Activated naive CD4-positive, alpha-beta T cell treated with anti-CD3 and anti-CD28 coated beads, Interleukin-2, amount 50 U/mL, for 72 hours (primary cell): ENCODE measurements around the gene TMEM81. TPM values are rescaled to one million over a fixed set of nuclear protein-coding genes. Genes with fewer than 3 reads are reported as not detected.

Experiments used
- ATAC-seq, 2 donors: fragments of 150-1000 bp; cut with Tn5 transposase; 2 replicates each; pipeline ENCODE4 v1.10.0; 2021; ENCODE audit warnings: mild to moderate bottlenecking in 2 of 2, moderate library complexity in 2 of 2
- DNase-seq, 2 donors: peaks; one replicate each; pipeline ENCODE4 v3.0.0; 2021 to 2022; ENCODE audit warnings: low spot score in 2 of 2
- H3K27ac Mint-ChIP-seq, 2 donors: one replicate each; pipeline ENCODE4 v1.8.0; 2022; ENCODE audit warnings: mild to moderate bottlenecking in 2 of 2, mixed read lengths in 2 of 2
- H3K36me3 Mint-ChIP-seq, 2 donors: one replicate each; pipeline ENCODE4 v1.8.0; 2022; ENCODE audit warnings: mixed read lengths in 2 of 2
- H3K9me3 Mint-ChIP-seq, 2 donors: one replicate each; pipeline ENCODE4 v1.8.0; 2022; ENCODE audit warnings: mixed read lengths in 2 of 2
- total RNA-seq, 2 donors: library from RNA; stranded (reverse); gene quantifications; one replicate each; pipeline ENCODE4 v1.2.3, GENCODE V29; 2022

TMEM81 gene
- total RNA-seq, 2 donors from 2014 or later: 4.1 to 6.0 TPM

DNA sequence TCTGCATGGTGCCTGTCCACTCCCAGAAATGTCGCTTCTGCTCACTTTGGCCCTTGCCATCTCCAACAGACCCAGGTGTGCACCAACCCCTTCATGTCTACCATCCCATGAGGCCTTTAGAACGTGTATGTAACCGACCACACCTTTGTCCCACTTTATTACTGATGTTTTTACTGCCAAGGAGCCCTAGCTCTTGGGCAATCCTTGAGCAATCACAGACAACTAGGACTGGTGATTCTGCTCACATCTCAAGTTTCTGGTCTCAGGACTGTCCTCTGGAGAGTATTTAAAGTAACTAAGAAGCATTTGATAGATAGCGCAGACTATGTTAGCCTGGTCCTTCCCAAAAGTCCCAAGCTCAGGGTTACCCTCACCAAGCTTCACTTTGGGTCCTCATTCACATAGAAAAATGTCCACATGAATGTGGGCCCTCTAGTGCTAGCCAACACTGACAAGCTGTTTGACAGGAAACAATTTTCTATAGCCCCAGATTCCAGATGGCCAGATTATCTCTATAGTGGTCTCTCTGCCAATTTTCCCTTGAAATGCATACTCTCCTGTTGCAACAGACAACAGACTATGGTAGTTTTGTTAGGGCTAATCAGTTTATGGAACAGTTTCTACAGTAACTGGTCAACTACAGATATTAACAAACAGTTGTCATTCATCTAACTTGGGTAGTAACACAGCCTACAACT lies 6.9 kb upstream of the TMEM81 start:
- ATAC-seq: no peak
- H3K36me3 Mint-ChIP-seq: peaks cover 0 to 7% of the 10 kb centered on the region in 2 donors
- H3K27ac Mint-ChIP-seq: peak overlapping the region in 1 of 2 donors; percentile 61

DNA sequence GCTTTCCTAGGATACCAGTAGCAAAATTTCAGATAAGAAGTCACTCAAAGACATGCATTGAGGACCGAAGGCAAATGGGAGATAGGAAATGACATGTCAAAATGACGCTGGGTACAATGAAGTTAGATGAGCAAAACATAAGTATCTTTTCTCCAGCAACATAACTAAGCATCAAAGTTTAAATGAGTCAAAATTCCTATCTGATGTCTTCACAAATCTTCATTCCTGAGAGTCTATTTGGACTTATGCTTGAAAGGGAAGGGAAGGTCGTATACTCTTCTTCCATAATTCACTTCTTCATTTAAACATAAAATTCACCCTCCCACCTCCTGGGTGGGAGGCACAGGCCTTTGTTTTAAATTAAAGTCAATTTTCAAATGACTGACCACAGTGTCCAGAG lies 4.1 kb upstream of the TMEM81 start:
- ATAC-seq (no peak), DNase-seq (no peak)
- Mint-ChIP-seq H3K27ac (peak overlapping the region in 1 of 2 donors; percentile 77), H3K36me3 (peaks cover 7 to 21% of the 10 kb centered on the region in 2 donors), H3K9me3 (no peaks in the 10 kb centered on the region)

More for the DNA sequence above, 6.9 kb upstream of the TMEM81 start:
- H3K9me3 Mint-ChIP-seq: no peaks in the 10 kb centered on the region
- DNase-seq: no peak

DNA sequence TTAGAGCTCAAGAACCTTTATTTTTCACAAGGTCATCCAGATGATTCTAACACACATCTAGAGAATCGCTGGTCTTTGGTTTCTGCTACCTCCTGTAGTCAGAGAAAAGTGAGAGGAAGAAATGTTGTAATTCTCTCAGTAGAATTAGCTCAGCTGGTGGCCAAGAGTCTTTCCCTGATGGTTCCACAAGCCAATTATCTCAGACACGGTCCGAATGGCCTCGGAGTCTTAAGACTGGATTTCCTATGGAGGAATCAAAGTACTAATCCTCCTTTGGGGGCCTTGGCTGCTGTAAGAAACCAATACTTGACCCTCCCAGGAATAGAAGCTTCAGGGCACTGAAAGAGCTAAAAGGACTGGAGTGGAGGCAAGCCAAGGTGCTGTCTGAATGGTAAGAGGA lies 1.8 kb downstream of the TMEM81 start:
- Mint-ChIP-seq H3K9me3 (no peaks in the 10 kb centered on the region), H3K36me3 (peaks cover 7 to 13% of the 10 kb centered on the region in 2 donors), H3K27ac (no peak overlapping the region)
- DNase-seq: no peak
- no peak for ATAC-seq

DNA sequence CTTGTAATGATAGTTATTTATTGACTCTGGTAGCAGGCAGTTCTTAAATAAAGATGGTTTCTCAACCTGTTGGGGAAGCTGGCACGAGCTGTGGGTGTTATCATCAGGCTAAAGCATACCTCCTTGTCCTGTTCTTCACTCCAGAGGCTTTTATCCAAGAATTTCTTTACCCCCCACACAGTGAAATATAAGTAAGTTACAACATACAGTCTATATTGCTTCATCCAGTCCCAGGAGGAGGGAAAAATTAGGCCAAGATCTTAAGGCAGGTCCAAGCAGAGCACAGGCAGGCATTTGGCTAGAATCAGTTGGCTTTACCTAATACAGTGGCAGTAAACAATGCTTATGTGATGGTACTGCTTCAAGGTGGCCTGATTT lies 6.3 kb downstream of the TMEM81 start:
- Mint-ChIP-seq H3K27ac (no peak overlapping the region), H3K9me3 (no peaks in the 10 kb centered on the region), H3K36me3 (no peaks in the 10 kb centered on the region)
- no peak for DNase-seq
- no peak for ATAC-seq

DNA sequence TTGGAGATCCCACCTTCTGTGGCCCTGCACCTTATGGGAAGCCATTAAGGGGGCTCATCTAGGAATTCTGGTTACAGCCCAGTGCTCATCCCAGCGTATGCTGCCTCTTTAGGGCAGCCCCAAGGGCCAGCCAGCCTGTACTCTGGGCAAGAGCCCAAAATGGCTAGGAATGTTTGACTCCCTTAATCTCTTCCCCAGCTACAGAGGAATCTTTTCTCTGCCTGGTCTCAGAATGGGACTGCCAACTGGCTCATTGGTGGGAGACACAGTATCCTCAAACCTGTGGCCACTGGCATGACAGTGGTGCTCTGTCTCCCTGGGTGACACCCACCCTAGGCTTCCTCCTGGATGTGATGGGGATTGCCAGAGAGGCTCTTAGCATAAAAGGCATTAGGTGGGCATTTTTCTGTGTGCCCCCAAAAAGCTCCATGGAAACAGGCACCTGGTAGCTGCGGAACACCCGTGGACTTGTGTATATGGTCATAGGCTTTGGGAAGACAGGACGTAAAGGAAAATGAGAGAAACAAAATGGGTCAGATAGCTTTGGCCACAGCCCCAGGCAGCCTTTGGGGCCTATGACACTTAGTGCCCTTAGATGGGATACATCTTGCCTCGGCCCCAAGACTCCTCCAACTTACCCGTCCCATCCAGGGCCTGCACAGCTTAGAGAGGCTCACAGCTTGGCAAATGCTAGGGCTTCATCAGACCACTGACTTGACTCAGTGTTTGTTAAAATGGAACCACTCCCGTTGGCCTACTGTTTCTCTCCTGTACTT lies 6.9 kb downstream of the TMEM81 start:
- ATAC-seq (no peak), DNase-seq (no peak)
- Mint-ChIP-seq H3K36me3 (no peaks in the 10 kb centered on the region), H3K9me3 (no peaks in the 10 kb centered on the region), H3K27ac (no peak overlapping the region)

DNA sequence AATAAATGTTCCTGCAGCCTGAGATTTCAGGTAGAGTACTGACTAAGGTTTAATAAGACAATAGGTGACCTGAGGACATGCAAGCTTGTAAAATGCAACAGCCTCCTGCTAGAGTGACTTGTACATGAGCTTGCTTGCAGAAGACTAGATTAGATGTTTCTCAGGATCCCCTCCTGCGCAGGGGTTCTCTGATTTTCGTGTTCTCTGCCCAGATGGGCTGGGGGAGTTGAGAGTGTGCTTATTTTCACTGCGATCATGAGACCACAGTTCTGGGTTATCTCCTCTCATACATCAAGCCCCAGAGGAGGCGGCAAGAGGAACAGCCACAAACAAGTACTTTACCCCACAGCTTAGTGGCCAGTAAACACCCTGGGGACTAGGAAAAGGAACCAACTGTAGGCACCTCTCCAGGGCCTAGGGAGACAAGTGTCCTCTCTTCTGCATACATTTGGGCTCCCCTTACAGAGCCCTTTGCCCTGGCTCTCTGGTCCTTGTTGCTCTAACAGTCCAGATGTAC lies 8.0 kb downstream of the TMEM81 start:
- ATAC-seq: no peak

DNA sequence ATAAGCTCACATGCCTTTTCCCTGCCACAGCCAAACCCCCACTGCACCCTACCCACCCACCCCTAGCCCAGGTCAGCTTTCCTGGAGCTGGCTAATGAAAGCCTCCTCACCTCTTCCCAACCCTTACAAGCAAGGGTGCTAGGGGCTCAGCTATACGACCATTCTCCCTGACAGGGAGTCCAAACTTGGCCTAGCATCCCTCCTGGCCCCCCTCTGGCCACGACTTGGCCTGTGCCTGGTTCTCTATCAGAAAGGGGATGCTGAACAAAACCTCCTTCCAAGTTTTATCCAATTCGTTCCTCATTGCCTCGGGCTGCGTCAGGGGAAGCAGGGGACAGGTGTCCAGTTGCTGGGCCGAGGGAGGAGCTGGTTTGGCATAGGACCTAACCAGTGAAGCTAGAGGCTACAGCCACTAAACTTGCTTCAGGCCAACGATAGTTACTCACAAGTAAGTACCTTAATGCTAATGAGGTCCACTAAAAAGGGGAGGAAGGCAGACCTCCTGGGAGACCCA lies 8.6 kb downstream of the TMEM81 start:
- Mint-ChIP-seq H3K9me3 (no peaks in the 10 kb centered on the region), H3K36me3 (no peaks in the 10 kb centered on the region), H3K27ac (no peak overlapping the region)
- DNase-seq (no peak), ATAC-seq (no peak)

More for the DNA sequence above, 8.0 kb downstream of the TMEM81 start:
- Mint-ChIP-seq H3K36me3 (no peaks in the 10 kb centered on the region), H3K27ac (no peak overlapping the region), H3K9me3 (no peaks in the 10 kb centered on the region)
- DNase-seq: no peak

DNA sequence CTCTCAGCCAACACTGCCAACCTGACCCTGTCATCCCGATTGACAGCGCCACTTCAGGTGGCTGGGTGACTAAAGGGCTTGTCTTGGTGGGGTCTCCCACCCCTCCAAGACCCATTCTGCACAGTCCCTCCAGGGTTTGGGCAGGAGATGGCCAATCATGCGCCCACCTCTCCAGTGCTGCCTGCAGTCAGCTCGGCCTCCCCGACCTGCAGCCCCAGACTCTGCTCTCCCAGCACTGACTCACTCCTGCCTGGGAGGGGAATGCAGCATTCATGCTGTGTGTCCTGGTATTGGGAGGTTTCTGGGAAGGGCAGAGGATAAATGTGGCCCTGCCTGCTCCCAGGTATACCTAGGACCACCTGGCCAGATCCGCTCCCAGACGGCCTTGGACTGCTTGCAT lies 9.7 kb downstream of the TMEM81 start:
- Mint-ChIP-seq H3K27ac (peak overlapping the region in 1 of 2 donors; percentile 84), H3K36me3 (no peaks in the 10 kb centered on the region), H3K9me3 (no peaks in the 10 kb centered on the region)
- DNase-seq (no peak), ATAC-seq (no peak)

DNA sequence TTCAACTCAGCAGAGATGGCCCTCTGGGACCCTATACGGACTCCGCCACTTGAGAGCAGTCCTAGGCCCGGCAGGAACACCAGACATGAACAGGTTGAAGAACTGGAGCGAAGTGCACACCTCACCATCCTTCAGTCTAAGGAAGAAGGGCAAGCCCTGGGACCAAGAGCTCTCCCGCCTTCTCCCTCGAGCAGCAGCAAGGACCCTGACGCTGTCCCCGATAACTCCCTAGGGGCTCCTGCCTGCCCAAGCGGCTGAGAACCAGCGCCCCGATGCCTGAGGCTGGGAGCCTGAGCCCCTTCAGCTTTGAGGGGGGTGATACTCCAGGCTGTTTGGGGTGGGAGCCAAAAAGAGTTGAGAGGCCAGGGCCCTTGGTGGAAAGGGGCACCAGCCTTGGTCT lies 10.2 kb downstream of the TMEM81 start:
- Mint-ChIP-seq H3K9me3 (no peaks in the 10 kb centered on the region), H3K27ac (no peak overlapping the region), H3K36me3 (no peaks in the 10 kb centered on the region)
- DNase-seq: no peak
- no peak for ATAC-seq

DNA sequence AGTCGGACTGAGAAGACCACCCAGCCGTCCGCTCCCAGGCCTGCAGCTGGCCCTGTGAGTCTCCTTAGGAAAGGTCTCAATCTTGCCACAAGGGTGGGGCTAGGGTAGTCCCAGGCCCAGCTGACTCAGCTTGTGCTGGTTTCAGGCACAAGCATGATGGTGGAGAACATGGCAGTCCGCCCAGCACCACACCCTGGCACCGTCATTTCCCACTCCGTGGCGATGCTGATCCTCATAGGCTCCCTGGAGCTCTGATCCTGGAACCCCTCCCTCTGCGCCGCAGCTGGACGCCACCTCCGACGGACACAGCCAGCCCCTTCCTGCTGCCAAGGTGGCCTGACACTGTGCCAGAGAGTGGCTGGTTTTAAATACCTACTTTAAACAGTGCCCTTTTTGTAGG lies 10.7 kb downstream of the TMEM81 start:
- Mint-ChIP-seq H3K36me3 (no peaks in the 10 kb centered on the region), H3K27ac (no peak overlapping the region), H3K9me3 (no peaks in the 10 kb centered on the region)
- ATAC-seq (no peak), DNase-seq (no peak)

DNA sequence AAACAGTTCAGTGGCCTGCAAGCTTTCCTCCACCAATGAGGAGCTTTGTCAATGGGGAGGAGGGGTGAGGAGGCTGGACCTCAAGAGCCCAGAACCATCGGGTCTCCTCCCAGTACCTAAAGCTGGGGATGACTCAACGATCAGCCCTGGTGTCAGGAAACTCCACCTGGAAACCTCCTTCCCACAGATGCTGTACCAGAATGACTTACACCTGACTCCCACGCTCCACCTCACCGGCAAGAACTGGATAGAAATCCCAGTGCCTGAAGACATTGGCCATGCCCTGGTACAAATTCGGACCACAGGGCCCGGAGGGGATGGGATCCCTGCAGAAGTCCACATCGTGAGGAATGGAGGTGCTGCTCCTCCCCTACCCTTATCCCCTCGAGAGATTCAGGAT lies 11.4 kb downstream of the TMEM81 start:
- no peak for DNase-seq
- H3K27ac Mint-ChIP-seq: no peak overlapping the region
- no peaks in the 10 kb centered on the region for H3K36me3 Mint-ChIP-seq
- no peak for ATAC-seq
- no peaks in the 10 kb centered on the region for H3K9me3 Mint-ChIP-seq

DNA sequence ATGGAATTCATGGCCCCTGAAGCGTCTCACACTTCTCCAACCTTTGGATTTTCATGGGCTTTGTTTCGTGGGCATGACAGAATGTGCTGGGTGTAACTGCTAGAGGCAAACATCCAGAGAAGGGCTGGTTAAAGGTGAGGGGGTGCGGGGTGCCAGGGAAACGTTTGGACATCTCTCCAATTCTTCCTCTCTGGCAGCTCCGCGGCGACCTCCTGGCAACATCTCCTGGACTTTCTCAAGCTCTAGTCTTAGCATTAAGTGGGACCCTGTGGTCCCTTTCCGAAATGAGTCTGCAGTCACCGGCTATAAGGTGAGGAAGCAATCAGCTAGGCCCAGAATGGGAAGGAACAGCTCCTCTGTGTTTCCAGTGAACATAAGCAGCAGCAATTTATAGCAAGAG lies 12.0 kb downstream of the TMEM81 start:
- Mint-ChIP-seq H3K27ac (no peak overlapping the region), H3K36me3 (no peaks in the 10 kb centered on the region), H3K9me3 (no peaks in the 10 kb centered on the region)
- DNase-seq (no peak), ATAC-seq (no peak)

DNA sequence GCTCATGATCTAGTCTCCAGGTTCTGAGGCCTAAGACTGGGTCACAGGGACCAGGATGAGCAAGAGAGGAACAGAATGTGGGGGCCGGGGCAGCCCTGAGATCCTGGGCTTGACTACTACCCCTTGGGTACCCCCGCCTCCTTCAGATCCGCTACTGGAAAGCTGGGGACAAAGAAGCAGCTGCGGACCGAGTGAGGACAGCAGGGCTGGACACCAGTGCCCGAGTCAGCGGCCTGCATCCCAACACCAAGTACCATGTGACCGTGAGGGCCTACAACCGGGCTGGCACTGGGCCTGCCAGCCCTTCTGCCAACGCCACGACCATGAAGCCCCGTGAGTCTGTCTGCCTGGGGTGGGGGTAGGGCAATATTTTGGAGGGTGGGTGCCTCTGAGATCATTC lies 12.5 kb downstream of the TMEM81 start:
- ATAC-seq (no peak), DNase-seq (no peak)
- H3K27ac Mint-ChIP-seq: no peak overlapping the region
- no peaks in the 10 kb centered on the region for H3K9me3 Mint-ChIP-seq
- no peaks in the 10 kb centered on the region for H3K36me3 Mint-ChIP-seq

DNA sequence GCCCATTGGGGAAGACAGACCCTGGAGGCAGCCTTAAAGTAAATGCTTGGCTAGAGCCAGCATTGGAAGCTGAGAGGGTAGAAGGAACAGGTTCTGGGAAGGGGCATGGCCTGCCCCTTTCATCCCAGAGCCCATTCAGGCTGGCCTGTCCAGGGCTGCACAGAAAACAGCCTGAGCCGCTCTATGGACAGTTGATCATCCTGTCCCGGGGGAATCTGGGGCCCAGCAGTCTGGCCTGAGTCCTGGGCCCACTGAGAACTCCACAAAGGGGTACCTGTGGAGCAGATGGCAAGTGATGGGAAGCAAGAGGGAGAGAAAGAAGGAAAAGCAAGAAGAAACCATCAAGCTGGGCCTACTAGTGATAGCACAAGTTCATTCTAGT lies 13.2 kb downstream of the TMEM81 start:
- no peaks in the 10 kb centered on the region for H3K36me3 Mint-ChIP-seq
- peak overlapping the region in 1 of 2 donors; percentile 91 for H3K27ac Mint-ChIP-seq
- no peaks in the 10 kb centered on the region for H3K9me3 Mint-ChIP-seq
- ATAC-seq: no peak
- no peak for DNase-seq

DNA sequence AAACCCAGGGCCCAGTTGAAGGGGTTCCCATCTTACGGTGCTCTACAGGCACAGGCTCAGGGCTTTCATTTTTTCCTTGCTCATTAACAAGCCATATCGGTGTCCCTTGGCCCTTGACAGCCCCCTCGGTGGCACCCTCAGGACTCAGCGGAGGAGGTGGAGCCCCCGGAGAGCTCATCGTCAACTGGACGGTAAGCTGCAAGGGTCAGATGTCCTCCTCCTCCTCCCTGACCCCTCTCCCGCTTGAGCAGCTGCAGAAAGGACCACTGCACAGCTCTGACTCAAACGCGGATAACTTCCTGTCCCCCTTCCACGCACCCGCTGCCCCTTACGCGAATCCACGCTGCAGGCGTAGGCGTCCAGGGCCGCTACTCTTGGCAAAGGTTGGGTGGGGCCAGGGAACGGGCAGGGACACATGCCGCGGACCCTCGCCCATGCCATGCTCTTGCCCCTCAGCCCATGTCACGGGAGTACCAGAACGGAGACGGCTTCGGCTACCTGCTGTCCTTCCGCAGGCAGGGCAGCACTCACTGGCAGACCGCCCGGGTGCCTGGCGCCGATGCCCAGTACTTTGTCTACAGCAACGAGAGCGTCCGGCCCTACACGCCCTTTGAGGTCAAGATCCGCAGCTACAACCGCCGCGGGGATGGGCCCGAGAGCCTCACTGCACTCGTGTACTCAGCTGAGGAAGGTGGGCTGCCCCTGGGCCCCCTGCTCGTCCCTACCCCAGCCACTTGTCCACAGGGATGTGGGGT lies 14.7 kb downstream of the TMEM81 start:
- Mint-ChIP-seq H3K36me3 (no peaks in the 10 kb centered on the region), H3K27ac (no peak overlapping the region), H3K9me3 (no peaks in the 10 kb centered on the region)
- ATAC-seq (no peak), DNase-seq (no peak)

DNA sequence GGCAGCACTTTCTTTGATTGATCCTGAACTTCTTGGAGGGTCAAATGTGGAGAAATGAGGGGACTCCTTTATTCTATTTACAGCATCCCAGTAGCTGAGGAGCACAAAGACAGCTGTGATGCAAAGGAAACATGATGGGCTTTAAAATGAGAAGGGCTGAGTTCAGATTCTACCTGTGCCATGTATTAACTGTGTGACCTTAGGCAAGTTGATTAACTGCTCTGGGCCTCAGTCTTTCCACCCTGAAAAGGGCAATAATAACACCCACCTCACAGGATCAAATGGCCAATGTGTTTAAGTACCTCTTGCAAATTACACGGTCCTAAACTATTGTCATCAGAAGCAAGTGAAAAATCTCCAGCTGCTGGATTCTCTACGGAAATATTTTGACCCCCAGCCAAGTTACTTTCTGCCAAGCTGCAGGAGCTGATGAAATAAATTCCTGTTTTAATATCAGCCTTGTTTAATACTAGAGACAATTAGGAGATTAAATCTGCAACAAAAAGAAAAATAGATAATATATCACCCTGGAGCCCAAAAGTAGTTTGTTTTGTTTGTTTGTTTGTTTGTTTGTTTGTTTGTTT lies 15.7 kb downstream of the TMEM81 start:
- DNase-seq (no peak), ATAC-seq (no peak)
- Mint-ChIP-seq H3K27ac (no peak overlapping the region), H3K36me3 (no peaks in the 10 kb centered on the region), H3K9me3 (no peaks in the 10 kb centered on the region)

DNA sequence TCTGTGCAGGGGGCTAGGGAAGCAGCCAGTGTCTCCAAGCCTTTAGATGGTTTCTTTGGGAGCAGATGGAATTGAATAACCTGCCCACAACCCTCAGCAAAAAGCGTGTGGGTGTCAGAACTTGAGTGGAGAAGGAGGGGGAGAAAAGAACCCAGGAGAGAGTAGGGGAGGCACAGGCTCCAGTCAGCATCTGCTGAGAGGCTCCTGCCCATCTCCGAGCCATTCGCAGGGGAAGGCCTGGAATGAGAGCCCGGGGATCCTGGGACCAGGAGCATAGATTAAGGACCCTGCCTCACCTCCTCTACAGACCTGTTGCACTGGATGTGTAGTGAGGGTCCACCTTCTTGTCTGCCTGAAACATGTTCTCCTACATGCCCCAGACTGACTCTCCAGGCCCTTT lies 16.3 kb downstream of the TMEM81 start:
- ATAC-seq (no peak), DNase-seq (no peak)
- H3K9me3 Mint-ChIP-seq: no peaks in the 10 kb centered on the region
- H3K27ac Mint-ChIP-seq: no peak overlapping the region
- H3K36me3 Mint-ChIP-seq: no peaks in the 10 kb centered on the region
